Activated CD4-positive, CD25-positive, alpha-beta regulatory T cell (primary cell): ENCODE results near the gene UGDH.
"Not testable (repeated sequence)": the region's sequence is repeated elsewhere in the genome, so short reads cannot be mapped to it uniquely, and the experiment has no call there.

Experiments
- DNase-seq, 4 experiments: peaks; one replicate each; lab custom pipeline; 2025; lab: John Stamatoyannopoulos, UW

The UGDH gene

GRCh38 chr4:39528061-39528465 lies 824 bp upstream of the UGDH start:
- no peak for DNase-seq

GRCh38 chr4:39526765-39527295 lies 409 bp downstream of the UGDH start:
- DNase-seq, result peak in 2 of 4 experiments; percentile 6 to 26

- DNase-seq, result no peak
Observed at GRCh38 chr4:39525822-39526690, 1.2 kb downstream of the UGDH start.

- DNase-seq, result no peak
Observed at GRCh38 chr4:39524161-39524957, 2.9 kb downstream of the UGDH start.

- no peak for DNase-seq
Observed at GRCh38 chr4:39522068-39522467, 5.2 kb downstream of the UGDH start.

GRCh38 chr4:39521253-39521919 lies 5.9 kb downstream of the UGDH start:
- no peak for DNase-seq

GRCh38 chr4:39518484-39518883 lies 8.8 kb downstream of the UGDH start:
- DNase-seq, result no peak

GRCh38 chr4:39516407-39516966 lies 10.8 kb downstream of the UGDH start:
- no peak for DNase-seq

GRCh38 chr4:39515669-39516401 lies 11.4 kb downstream of the UGDH start:
- not testable (repeated sequence) for DNase-seq

- no peak for DNase-seq
Observed at GRCh38 chr4:39514888-39515401, 12.3 kb downstream of the UGDH start.

GRCh38 chr4:39514266-39514665 lies 13.0 kb downstream of the UGDH start:
- DNase-seq, result not testable (repeated sequence)

- DNase-seq, result no peak
Observed at GRCh38 chr4:39510348-39510929, 16.8 kb downstream of the UGDH start.

- no peak for DNase-seq
Observed at GRCh38 chr4:39505581-39505980, 21.7 kb downstream of the UGDH start.

GRCh38 chr4:39504538-39504937 lies 22.7 kb downstream of the UGDH start:
- DNase-seq, result no peak

- DNase-seq, result not testable (repeated sequence)
Observed at GRCh38 chr4:39502664-39503035, 24.6 kb downstream of the UGDH start.

- DNase-seq, result no peak
Observed at GRCh38 chr4:39502019-39502663, 25.1 kb downstream of the UGDH start.

- no peak for DNase-seq
Observed at GRCh38 chr4:39498727-39499020, 28.6 kb downstream of the UGDH start.

- DNase-seq, result no peak
Observed at GRCh38 chr4:39497909-39498726, 29.1 kb downstream of the UGDH start.

- DNase-seq, result no peak
Observed at GRCh38 chr4:39495446-39496213, 31.6 kb downstream of the UGDH start.
